HG02943 (cell line): ENCODE data around the gene SFXN2.
"Not testable (repeated sequence)": the region's sequence is repeated elsewhere in the genome, so short reads cannot be mapped to it uniquely, and the experiment has no call there.

Experiments
- ATAC-seq: cut with Tn5 transposase; IDR thresholded peaks from one replicate; pipeline ENCODE4 v1.9.1; 2021; ENCODE audit warnings: mild to moderate bottlenecking, low read depth, moderate library complexity; ENCODE audit not compliant: unreplicated experiment

SFXN2 gene

DNA sequence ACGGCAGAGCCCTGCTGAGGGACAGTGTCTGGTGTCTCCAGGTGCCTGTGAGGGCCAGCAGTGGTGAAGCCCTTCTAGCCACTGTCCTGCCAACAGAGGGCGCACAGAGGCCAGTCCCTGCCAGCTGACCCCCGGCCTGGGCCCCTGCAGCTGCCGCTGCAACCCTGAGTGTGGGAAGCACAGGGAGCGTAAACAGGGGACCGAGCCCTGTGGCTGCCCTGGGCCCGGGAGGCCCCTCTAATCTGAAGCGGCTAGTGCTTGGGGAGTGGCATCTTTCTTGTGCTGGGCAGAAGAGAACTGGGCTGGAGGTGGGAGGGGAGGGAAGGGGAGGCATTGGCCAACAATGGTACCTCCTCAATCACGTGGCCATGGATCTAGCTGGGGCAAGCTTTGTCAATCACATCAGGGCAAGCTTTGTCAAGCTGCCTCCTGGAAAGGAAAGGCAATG is 35.6 kb upstream of the SFXN2 start:
- ATAC-seq, result no peak

DNA sequence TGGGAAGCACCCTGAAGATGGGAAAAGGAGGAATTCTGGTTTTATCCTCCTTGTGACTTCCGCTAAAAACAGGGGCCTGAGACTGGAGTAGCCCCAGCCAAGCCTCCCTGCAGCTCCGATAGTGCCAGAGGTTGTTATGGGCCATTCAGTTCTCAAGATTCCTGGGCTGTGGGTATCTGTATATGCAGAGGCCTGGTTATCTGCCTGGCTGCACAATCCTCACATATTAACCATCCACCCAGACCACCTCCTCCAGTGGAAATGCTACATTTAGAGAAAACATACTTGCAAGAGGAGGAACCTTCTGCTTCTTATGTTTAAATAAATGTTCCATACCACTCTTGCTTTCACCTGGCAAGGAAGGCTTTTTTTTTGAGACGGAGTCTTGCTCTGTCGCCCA is 34.8 kb upstream of the SFXN2 start:
- ATAC-seq, result no peak

DNA sequence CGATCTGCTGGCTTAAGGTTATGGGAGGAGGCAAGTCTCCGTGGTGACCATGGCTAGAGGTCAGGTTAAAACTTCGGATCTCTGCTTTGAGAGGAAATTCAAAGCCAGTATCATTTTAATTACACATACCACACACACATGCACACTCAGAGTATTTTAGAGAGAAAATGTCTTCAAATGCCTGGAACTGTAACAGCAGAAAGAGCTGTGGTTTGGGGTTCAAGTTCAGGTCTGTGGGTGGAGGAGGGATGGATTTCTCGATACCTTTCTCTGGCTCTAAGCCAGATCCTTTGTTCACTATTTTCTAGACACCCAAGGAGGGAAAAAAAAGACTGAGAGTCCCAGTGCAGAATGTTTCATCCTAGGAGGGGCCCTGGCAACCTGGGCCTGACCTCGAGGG is 32.7 kb upstream of the SFXN2 start:
- no peak for ATAC-seq

DNA sequence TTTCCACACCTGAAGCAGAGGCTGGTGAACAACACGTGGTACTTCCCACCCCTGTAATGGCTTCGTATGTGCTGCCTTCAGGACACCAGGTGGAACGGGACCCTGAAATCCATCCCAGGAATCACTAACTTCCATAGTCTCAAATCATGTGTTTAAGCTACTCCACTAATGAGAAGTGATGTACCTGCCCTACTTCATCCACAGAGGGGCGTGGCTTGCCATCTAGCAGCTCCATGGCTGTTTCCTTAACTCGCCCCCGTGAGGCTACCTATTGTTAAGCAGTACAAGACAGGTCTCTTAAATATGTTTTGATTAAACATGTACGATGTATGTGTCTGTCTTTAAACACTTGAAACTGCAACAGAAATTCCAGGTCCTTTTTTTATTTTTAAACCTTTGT is 32.0 kb upstream of the SFXN2 start:
- ATAC-seq, result no peak

DNA sequence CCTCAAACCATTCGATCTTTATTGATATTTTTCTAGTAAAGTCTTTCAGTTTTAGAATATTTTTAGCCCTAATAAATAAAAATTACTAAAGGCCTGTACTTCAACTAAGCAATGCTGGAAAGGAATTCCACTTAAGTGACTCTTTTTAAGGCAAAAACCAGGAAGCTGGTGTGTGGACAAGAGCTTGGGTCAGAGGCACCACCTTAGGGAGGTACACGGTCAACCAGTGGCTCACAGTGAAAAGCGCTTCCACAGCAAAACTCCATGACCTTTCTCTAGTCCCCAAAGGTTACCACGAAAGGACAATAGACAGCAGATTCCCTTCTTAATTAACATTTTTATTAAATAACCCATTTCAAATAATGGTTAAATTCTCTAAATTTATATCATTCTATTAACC is 31.5 kb upstream of the SFXN2 start:
- no peak for ATAC-seq

DNA sequence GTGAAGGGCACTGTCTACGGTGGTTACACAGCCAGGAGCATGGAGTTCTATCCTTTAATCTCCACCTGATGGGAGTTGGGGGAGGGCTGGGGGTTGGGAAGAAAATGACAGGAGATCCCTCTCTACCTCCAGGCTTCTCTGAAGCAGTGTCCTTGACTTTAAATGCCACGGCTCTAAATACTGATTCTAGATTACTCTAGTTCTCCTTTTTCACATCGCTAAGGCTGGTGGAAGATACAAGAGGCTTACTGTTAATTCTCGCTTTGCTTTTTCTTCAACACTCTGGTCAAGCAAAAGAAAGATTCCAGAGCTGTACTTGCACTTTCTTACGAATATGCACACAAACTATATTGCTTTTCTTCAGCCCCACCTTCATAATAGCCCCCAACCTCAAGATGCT is 30.7 kb upstream of the SFXN2 start:
- ATAC-seq, result no peak

DNA sequence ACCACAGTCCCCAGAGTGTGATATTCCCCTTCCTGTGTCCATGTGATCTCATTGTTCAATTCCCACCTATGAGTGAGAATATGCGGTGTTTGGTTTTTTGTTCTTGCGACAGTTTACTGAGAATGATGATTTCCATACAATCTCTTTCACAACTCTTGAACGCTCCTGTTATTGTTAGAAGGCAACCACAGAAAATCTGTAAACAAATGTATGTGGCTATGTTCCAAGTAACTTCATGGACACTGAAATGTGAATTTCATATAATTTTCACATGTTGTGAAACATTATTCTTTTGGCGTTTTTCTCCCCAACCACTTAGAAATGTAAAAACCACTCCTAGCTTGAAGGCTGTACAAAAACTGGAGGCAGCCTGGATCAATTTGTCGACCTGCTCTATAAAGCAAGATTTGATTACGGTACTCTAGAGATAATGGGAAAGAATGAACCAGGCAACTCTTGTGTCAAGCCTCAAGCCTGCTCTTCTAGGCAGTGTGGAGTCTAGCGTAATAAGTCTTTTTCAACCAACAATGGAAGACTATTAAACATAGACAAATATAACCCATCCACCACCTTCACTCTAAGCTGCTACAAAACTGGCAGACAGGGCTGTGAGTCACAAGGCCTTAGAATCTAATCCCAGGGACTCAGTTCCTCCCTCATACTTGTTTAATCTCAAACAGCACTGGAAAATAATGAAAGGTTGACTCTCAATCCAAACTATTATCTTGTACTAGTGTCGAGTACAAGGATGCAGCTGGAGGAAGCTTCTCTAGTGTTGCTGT is 23.0 kb upstream of the SFXN2 start:
- ATAC-seq, result no peak

DNA sequence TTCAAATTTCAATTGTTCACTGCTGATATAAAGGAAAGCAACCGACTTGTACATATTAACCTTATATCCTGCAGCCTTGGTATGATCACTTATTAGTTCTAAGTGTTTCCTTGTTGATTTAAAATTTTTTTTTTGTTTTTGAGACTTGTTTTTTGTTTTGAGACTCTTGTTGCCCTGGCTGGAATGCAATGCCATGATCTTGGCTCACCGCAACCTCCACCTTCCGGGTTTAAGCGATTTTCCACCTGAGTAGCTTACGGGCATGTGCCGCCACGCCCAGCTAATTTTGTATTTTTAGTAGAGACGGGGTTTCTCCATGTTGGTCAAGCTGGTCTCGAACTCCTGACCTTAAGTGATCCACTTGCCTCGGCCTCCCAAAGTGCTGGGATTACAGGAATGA is 19.0 kb upstream of the SFXN2 start:
- ATAC-seq, result not testable (repeated sequence)

DNA sequence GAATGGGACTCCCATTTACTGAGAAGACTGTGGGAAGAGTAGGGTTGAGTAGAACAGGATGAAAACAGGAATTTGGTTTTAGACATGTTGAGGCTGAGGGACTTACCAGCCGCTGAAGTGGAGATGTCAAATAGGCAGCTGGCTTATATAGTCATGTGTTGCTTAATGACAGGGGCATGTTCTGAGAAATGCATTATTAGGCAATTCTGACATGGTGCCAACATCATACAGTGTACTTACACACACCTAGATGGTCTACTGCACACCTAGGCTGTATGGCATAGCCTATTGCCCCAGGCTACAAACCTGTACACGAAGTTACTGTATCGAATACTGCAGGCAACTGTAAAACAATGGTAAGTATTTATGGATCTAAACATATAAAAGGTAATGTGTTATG is 17.7 kb upstream of the SFXN2 start:
- no peak for ATAC-seq

DNA sequence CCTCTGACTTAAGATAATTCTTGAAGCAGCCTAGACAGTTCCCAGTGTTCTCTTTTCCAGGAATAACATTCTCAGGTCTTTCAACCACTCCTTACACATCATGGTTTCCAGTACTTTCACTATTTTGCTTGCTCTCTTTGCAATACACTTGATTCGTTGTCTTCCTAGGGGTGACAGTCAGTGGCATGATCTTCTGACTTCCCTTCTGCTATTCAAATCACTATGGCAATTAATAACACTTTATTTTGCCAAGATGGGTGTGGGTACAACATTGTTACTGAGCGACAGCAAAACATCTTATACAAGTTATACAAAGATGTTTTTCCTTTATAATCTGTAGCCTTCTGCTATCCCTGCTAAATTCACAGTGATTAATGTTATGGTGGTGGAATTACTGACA is 15.5 kb upstream of the SFXN2 start:
- ATAC-seq, result no peak

DNA sequence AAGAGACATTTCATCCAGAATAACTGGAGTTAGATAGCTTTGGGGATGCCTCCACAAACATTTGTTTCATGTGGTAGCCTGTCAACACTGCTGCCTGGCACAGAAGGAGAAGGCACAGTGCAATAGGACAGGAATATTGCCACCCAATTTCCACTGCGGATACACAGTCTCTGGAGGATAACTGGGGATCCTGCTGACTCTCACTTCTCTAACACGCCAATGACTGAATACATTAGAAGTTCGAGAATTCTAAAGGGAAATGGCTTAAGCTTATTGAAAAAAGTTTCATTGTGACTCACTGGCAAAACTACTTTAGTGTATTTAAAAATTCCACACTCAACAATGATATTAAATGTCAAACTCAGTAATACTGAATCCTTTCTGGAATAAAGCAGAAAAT is 13.2 kb upstream of the SFXN2 start:
- no peak for ATAC-seq

DNA sequence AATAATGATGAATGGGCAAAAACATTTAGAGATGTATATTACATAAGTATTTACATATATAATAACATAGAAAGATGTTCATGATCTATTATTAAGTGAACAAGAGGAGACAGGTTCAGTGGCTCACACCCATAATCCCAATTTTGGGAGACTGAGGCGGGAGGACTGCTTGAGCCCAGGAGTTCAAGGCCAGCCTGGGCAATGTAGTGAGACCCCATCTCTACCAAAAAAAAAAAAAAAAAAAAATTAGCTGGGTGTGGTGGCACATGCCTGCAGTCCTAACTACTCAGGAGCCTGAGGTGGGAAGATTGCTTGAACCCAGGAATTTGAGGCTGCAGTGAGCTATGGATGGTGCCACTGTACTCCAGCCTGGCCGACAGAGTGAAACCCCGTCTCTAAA is 12.6 kb upstream of the SFXN2 start:
- ATAC-seq, result no peak

DNA sequence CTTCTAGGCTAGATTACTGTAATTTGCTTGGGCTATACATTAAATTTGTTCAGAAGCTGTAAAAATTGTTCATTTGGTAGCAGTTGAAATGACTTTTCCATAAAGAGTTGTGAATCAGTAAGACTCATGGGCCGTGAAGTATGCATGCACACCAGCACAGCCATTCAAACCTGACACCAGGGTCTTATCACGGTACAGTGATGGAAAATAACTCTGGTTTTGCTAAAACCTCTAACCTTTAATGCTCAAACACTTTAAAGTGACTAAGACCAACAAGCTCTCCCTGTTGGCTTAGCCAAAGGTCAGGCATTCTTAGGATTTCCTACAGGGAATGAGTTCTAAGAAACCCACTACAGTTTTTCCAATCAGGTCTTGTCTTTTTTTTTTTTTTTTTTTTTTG is 11.7 kb upstream of the SFXN2 start:
- ATAC-seq, result no peak

DNA sequence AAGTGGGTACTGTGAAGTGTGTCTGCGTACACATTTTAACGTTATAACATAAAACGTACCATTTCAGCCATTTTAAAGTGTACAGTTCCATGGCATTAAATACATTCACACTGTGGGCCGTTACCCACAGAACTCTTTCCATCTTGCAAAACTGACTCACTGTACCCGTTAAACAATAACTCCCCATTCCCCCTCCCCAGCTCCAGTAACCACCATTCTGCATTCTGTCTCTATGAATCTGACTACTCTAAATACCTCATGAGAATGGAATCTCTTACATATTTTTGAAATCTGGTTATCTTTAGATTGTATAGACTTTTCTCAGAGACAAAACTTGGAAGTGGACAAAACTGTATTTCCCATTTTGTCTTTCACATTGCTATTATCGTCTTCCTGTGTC is 9.5 kb upstream of the SFXN2 start:
- ATAC-seq, result no peak

DNA sequence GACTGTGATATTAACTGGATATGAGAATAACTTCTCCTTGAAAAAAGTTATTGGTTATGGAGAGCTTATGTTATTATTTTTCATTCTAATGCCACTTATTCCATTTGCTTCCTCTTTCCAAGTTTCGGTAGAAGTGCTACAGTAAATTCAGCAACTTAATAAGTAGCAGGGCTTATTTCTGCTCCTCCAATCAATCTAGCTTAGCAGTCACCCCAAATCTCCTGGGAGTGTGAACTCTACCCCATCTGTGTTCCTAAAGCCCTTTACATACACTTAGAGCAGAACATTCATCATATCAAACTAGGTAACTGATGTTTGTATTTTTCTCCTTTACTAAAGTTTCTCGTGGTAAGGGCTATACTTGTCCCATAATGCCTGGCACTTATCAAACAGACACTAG is 8.9 kb upstream of the SFXN2 start:
- no peak for ATAC-seq

DNA sequence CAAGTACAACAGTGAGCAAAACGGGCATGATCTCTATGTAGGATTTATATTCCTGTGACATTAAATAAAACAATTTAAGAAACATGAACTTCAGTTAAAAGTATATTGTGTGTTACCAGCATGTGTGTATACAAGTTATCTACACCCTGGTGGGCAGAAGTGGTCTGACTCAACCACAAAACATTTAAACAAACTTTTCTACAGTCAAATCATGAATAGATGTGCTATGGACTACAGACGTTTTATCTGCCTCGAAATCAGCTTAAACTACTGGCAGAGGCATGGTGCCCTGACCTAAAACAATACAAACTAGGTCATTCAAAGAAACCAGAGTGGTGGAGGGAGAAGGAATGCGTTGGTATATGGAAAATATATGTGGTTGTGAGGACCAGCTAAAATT is 3.8 kb upstream of the SFXN2 start:
- ATAC-seq, result no peak

DNA sequence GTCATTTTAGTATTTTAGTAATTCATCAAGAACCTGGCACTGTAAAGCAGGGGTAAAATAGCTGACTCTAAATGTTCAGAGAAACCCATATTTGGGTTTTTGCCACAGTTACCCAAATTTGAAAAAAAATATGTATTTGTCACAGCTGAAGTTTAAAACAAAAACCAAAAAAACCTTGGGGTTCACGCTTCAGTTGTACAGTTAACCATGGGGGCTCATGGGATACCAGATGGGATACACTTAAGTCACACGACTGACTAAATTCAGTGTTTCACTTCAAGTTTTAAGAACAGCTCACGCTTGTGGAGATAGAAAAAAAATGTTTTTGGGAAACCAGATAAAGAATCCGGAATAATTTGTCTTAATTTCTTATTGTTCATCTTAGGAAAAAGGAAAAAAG is 2.3 kb upstream of the SFXN2 start:
- no peak for ATAC-seq

DNA sequence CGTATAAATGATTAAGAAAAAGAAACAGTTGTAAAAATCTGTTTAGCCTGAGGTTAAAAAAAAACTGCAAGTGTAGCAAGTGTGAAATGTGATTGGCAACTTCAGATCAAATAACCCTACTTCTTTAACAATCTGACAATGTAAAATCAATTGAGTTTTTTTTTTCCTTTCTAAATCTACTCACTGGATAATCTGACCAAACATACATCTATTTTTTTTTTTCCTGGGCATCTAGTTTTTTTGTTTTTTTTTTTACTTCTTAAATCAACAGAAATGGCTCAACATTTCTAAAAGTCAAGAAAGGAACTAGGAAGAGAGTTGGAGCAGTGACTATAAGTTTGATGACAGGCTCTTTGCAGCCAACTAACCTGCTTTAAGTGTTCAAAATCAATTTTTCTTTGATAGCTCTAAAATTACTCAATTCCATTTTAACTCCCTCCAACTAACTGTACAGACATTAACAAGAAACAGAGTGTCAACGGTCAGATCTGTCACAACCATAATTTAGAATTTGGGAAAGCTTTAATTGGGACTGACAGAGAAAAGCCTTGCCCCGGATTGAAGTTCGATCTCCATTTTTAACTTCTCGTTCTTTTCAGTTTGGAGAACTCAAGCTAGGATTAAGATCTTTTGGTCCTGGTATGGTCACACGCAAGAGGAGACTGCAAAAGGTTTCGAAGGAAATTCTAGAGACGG is 1.4 kb upstream of the SFXN2 start:
- ATAC-seq, result no peak

DNA sequence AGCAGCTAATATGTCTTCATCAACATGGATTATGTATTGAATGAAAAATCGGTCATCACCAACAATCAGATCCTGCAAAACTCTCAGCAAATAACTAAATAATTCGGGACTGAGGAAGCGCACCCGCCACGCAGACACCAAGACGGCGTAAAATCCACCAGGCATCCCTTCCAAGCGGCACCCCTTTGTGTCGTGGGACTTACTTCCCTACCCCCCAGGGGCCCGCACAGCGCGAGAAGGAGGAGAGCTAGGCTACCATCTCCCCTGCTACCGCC is 960 bp upstream of the SFXN2 start:
- ATAC-seq, result peak; percentile 39

DNA sequence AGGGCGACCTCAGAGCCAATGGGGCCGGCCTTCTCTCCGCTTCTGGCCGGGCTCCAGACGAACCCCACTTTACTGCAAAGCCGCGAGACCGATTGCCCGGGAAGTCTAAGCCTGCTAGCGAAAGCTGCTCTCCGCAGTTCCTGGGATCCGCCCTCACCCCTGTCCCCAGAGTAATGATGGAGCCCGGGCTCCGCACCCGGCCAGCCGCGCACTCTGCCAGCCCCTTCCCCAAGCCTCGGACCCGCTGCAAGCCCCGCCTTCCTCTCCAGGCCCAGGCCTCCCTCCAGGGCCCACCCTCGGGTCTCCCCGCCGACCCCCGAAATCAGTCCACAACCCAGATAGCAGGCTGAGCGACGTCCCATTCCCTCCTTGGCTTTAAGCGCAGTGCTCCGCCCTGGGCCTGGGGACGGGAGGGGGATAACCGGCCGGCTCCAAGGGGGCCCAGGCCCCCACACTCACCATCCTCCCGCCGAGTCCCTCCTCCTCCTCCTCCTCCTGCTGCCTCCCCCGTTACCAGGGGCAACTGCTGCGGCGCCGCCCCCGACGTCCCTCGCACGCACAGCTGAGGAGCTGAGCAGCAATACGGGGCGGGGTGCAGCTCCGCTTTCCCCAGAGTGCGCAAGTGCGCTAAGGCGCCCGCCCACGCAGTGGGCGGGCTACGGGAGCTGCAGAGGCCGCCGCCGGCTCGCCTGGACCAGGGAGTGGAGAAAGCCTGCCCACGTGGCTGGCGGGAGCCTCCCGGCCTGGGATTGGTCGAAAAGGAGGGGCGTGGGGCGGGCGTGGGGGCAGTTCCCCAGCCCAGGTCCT is 419 bp upstream of the SFXN2 start, which contains the start of gene ARL3:
TSS of gene ARL3 (minus strand) at position 584 of the 807 bp plus-strand sequence. CDS start at position 462, 122 bp downstream.
- peak; percentile 74 for ATAC-seq

DNA sequence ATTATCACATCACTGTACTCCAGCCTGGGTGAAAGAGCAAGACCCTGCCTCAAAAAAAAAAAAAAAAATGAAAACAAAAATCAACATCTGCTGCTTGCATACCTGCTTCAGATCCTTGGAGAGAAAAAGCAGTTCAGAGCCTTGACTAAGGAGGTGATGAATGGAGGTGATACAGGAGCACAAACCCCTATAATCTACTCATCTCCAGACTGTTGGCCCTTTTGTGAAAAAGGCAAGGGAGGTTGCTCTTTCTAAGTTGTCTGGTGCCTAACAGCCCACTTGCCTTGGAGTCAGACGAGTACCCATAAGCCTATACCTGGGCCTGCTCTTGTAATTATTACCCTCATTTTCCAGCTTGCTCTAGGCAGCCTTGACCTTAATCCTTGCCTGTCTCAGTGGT is 1.4 kb downstream of the SFXN2 start:
- no peak for ATAC-seq
